Mammary epithelial cell (primary cell): ENCODE data around the gene MEX3A.
A peak's percentile ranks its signal among the peaks of the same experiment; 100 is the strongest.

Source experiments
- CTCF ChIP-seq, 2 donors: IDR thresholded peaks in 1 of 2; conservative IDR thresholded peaks in 1 of 2; 2 replicates each; pipeline ENCODE4 v1.5.1; 2011 to 2012; ENCODE audit warnings: inconsistent platforms in 2 of 2, low read length in 2 of 2, mild to moderate bottlenecking in 2 of 2, control low read depth in 1 of 2, low read depth in 1 of 2; ENCODE audit not compliant: insufficient read depth in 1 of 2; ENCODE audit errors: extremely low read depth in 1 of 2
- EZH2 ChIP-seq: IDR thresholded peaks from 2 replicates; pipeline ENCODE4 v1.6.1; 2012; ENCODE audit warnings: low read length, inconsistent platforms, borderline replicate concordance

- TF ChIP-seq CTCF (conservative IDR thresholded peaks at IDR 0.05 in 1 of 2, IDR thresholded peaks at IDR 0.05 in 1 of 2; ENCODE audit: extremely low read depth in 1 of 2, insufficient read depth in 1 of 2, low read depth in 1 of 2, low read length in 2 of 2) (peak; percentile 96 to 100), EZH2 (no peak)
Observed at GRCh38 chr1:156096640-156097391, 14.6 kb upstream of the MEX3A start.
